Ascending aorta (tissue), 2 donors: Measurements from ENCODE around the gene RPUSD1. TPM values are rescaled to one million over a fixed set of nuclear protein-coding genes. Genes with fewer than 3 reads are reported as not detected.
"Not testable (repeated sequence)": the region's sequence is repeated elsewhere in the genome, so short reads cannot be mapped to it uniquely, and the experiment has no call there.

ENCODE experiments used
- DNase-seq, 2 donors: peaks; one replicate each; pipeline ENCODE4 v3.0.0-alpha.2; 2019; ENCODE audit warnings: low spot score in 2 of 2
- H3K27ac ChIP-seq, 2 donors: fragments of 200-600 bp; sonication (generic); one replicate each; pipeline ENCODE4 v1.5.1; 2016 to 2017; ENCODE audit warnings: mild to moderate bottlenecking in 1 of 2
- H3K27me3 ChIP-seq: fragments of 200-600 bp; sonication (generic); one replicate; pipeline ENCODE4 v1.5.1; 2017
- H3K36me3 ChIP-seq, 2 donors: fragments of 200-600 bp; sonication (generic); one replicate each; pipeline ENCODE4 v1.5.1; 2016
- H3K4me1 ChIP-seq, 2 donors: fragments of 200-600 bp; sonication (generic); one replicate each; pipeline ENCODE4 v1.5.1; 2016 to 2017; ENCODE audit warnings: mild to moderate bottlenecking in 1 of 2
- H3K4me3 ChIP-seq, 2 donors: fragments of 200-600 bp; sonication (generic); one replicate each; pipeline ENCODE4 v1.5.1; 2016 to 2017; ENCODE audit warnings: mild to moderate bottlenecking in 1 of 2
- H3K9me3 ChIP-seq, 2 donors: fragments of 200-600 bp; sonication (generic); one replicate each; pipeline ENCODE4 v1.5.1; 2016
- CTCF ChIP-seq, 3 experiments: fragments of 200-600 bp in 2 of 3; fragments of 450-650 bp in 1 of 3; sonication (generic) in 2 of 3; IDR thresholded peaks; one replicate each; pipeline ENCODE4 v1.5.1; 2016 to 2019; ENCODE audit warnings: antibody characterized with exemption in 3 of 3, mild to moderate bottlenecking in 1 of 3, moderate library complexity in 1 of 3
- intact Hi-C: fragments of 100-400 bp; cut with DNase I; formaldehyde crosslinking; loops from one replicate; pipeline ENCODE4 v1.15.1; 2023
- total RNA-seq: library from RNA; depleted of rRNA; stranded (reverse); fragments of >200 nt; gene quantifications from one replicate; pipeline ENCODE4 v1.1.0, GENCODE V29; 2016

Gene RPUSD1
- total RNA-seq, 1 donor from 2014 or later, result 4.8 TPM

DNA sequence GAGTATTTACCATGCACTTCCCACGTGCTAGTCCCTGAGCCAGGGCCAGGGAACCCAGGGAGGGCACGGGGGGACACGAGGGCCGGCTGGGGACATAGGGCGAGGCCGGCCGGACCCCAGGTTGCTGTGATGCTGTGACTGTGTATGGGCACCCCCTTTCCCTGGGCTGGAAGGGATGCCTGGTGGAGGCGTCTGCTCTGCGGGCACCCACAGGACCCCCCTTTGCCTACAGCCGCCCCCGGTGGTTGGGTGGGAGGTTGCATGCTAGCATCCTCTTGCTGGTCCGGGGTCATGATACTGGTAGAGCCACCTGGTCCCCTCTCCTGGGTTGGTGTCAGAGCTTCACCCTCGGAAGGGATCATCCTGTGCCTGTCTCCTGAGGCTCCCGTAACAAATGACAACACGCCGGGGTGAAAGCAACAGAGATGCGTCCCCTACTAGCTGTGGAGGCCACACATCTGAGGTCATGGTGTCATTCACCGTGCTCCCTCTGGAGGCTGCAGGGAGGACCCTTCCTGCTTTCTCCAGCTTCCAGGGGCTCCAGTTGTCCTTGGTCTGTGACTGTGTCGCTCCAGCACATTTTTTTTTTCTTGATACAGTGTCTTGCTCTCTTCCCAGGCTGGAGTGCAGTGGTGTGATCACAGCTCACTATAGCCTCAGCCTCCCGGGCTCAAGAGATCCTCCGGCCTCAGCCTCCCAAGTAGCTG, 44.2 kb downstream of the RPUSD1 start:
- TF ChIP-seq CTCF (IDR thresholded peaks at IDR 0.05), result no peak
- no peak for DNase-seq
- Histone ChIP-seq H3K4me3 (no peak overlapping the region), H3K4me1 (peaks cover 4 to 17% of the 10 kb centered on the region in 2 donors), H3K27me3 (no peaks in the 10 kb centered on the region), H3K27ac (no peak overlapping the region), H3K9me3 (no peaks in the 10 kb centered on the region), H3K36me3 (no peaks in the 10 kb centered on the region)
- intact Hi-C loops, result no loop called here

DNA sequence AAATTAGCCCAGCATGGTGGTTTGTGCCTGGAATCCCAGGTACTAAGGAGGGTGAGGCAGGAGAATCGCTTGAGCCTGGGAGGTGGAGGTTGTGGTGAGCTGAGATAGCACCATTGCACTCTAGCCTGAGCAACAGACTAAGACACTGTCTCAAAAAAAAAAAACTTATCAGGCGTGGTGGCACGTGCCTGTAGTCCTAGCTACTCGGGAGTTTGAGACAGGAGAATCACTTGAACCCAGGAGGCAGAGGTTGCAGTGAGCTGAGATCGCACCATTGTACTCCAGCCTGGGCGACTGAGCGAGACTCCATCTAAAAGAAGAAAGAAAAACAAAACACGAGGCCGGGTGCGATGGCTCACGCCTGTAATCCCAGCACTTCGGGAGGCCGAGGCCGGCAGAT, 45.3 kb downstream of the RPUSD1 start:
- H3K27me3 ChIP-seq, intact Hi-C loops, DNase-seq, H3K9me3 ChIP-seq, H3K36me3 ChIP-seq, H3K4me3 ChIP-seq, H3K27ac ChIP-seq: not testable (repeated sequence)
- peaks cover 4 to 17% of the 10 kb centered on the region in 2 donors for H3K4me1 ChIP-seq

- no peaks in the 10 kb centered on the region for H3K9me3 ChIP-seq
- intact Hi-C loops, result loop anchor here (2.0 kb wide), 2 partner anchors 27 to 47 kb away; partner anchors contain the start of genes CHTF18, METRN and RPUSD1
- peaks cover 4 to 17% of the 10 kb centered on the region in 2 donors for H3K4me1 ChIP-seq
- H3K4me3 ChIP-seq, result no peak overlapping the region
- no peak for TF ChIP-seq CTCF (IDR thresholded peaks at IDR 0.05)
- peaks cover under 1 to 10% of the 10 kb centered on the region in 2 donors for H3K36me3 ChIP-seq
- no peak for DNase-seq
- no peak overlapping the region for H3K27ac ChIP-seq
- no peaks in the 10 kb centered on the region for H3K27me3 ChIP-seq
Measured at GRCh38 chr16:741986-742629, 46.1 kb downstream of the RPUSD1 start.

- peak within 1 kb of the TSS; percentile 39 to 46 for H3K27ac ChIP-seq
- peak within 1 kb of the TSS; percentile 79 to 90 for H3K4me3 ChIP-seq
- peaks cover 10 to 22% of the 10 kb centered on the region in 2 donors for H3K36me3 ChIP-seq
- no peaks in the 10 kb centered on the region for H3K9me3 ChIP-seq
- intact Hi-C loops, result loop anchor here (2.0 kb wide), 2 partner anchors 26 to 48 kb away; partner anchors contain the start of genes CHTF18, METRN and RPUSD1
- peaks cover 4 to 17% of the 10 kb centered on the region in 2 donors for H3K4me1 ChIP-seq
- peak; percentile 53 to 91 for DNase-seq
- TF ChIP-seq CTCF (IDR thresholded peaks at IDR 0.05), result peak; percentile 91 to 98 (median 93)
- H3K27me3 ChIP-seq, result no peaks in the 10 kb centered on the region
Measured at GRCh38 chr16:740764-741505, 47.2 kb downstream of the RPUSD1 start, which contains the start of gene CIAO3. TSS of gene CIAO3 (minus strand) at chr16:740997. CDS start at chr16:740985, 12 bp downstream.

- intact Hi-C loops, result loop anchor here (2.0 kb wide), 2 partner anchors 26 to 48 kb away; partner anchors contain the start of genes CHTF18, METRN and RPUSD1
- H3K36me3 ChIP-seq, result peaks cover 16 to 27% of the 10 kb centered on the region in 2 donors
- H3K27me3 ChIP-seq, result no peaks in the 10 kb centered on the region
- H3K9me3 ChIP-seq, result no peaks in the 10 kb centered on the region
- no peak for DNase-seq
- H3K27ac ChIP-seq, result peak overlapping the region; percentile 39 to 46
- TF ChIP-seq CTCF (IDR thresholded peaks at IDR 0.05), result no peak
- peaks cover 4 to 17% of the 10 kb centered on the region in 2 donors for H3K4me1 ChIP-seq
- H3K4me3 ChIP-seq, result peak overlapping the region; percentile 79 to 90
Measured at GRCh38 chr16:740459-740763, 47.8 kb downstream of the RPUSD1 start.
